ENCODE data around the gene DYNLT4.

DNA sequence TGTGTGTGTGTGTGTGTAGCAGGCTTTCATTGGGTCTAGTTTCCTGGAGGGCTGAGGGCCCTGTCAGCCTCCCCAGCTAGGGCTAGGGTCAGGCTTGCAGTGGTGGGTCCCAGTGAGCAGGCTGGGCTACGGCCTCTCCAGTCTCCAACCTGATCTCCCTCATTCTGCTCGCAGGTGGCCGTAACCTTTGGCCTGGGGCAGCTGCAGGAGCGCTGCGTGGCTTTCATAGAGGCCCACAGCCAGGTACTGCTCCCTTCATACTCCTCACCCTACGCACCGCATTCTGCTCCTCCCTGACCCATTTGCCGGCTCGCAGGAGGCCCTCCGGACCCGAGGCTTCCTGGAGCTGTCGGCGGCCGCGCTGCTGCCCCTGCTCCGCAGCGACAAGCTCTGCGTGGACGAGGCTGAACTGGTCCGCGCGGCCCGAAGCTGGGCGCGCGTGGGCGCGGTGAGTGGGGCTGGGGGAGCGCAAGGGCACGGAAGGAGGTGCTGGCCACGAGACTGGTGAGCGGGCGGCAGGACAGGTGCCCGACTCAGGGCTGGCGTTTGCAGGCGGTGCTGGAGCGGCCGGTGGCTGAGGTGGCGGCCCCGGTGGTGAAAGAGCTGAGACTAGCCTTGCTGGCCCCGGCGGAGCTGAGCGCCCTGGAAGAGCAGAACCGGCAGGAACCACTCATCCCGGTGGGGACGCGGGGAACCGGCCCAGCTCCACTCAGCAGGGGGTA is 5.8 kb upstream of the DYNLT4 start:
- TF ChIP-seq, protein P1, sequence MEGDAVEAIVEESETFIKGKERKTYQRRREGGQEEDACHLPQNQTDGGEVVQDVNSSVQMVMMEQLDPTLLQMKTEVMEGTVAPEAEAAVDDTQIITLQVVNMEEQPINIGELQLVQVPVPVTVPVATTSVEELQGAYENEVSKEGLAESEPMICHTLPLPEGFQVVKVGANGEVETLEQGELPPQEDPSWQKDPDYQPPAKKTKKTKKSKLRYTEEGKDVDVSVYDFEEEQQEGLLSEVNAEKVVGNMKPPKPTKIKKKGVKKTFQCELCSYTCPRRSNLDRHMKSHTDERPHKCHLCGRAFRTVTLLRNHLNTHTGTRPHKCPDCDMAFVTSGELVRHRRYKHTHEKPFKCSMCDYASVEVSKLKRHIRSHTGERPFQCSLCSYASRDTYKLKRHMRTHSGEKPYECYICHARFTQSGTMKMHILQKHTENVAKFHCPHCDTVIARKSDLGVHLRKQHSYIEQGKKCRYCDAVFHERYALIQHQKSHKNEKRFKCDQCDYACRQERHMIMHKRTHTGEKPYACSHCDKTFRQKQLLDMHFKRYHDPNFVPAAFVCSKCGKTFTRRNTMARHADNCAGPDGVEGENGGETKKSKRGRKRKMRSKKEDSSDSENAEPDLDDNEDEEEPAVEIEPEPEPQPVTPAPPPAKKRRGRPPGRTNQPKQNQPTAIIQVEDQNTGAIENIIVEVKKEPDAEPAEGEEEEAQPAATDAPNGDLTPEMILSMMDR (IDR thresholded peaks at IDR 0.05; ENCODE audit: low read depth, low read length) = no peak
- TF ChIP-seq EZH2phosphoT487 (IDR thresholded peaks at IDR 0.05; ENCODE audit: low read depth) = no peak
